Fibroblast of skin of abdomen (primary cell): Measurements from ENCODE around the gene FEN1.

Experiments used
- DNase-seq: peaks from one replicate; pipeline ENCODE4 v3.0.0-alpha.2; 2013

Gene FEN1

GRCh38 chr11:61795876-61796526 is 3.3 kb downstream of the FEN1 start:
- no peak for DNase-seq

DNA sequence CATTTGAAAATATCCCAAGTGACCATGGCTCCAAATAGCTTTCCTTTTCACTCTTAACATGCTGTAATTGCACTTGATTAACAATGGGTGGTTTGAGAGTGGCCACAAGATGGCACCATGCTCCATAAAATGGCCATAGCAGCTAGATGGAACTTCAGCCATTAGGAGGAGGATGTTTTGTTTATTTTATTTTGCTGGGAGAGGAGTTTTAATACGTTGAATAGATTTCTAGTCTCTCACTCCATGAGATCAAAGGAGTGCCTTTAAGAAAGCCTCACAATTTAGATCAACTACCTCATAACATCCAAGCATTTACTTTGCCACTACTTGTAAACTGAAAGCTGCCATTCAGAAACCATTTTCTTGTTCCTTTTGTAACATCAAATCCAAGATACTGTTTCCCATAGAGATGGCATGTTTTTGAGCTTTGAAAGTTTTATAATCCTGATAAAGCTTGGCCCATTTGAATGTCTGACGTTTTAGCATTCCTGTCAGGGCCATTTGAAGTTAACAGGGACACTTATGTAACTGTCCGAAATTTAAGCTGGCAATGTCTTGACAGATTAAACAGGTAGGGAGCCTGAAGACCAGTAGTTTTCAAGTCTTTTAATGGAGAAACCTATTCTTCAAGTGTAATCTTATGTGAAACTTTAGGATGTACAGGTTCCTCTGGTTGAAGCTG is 4.7 kb downstream of the FEN1 start:
- DNase-seq: peak; percentile 74

DNA sequence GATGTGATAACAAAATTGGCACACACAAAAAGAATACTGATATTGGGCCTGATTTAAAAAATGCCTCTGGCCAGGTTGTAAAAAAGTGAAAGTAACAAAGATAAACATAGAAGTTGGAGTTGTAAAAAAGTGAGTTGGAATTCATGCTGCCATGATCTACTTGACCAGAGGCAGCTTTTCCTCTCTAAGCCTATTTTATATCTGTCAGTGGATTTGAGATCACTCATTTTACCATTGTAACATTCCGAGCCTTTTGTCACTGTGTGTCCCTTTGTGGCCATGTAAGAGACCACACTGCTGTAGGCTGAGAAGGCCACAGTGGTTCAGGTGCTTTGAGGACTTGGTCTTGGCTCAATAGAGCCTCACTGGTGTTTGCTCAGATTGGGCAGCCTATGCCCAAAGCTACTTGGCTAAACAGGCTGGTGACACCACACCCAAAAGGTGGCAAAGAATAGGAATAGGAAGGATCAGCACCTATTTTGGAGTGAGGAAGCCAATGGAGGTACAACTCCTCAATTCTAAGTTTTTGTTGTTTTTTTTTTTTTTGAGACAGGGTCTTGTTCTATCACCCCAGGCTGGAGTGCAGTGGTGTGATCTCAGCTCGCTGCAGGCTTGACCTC is 7.1 kb downstream of the FEN1 start:
- DNase-seq: no peak

GRCh38 chr11:61800331-61801281 is 7.9 kb downstream of the FEN1 start:
- DNase-seq: no peak

DNA sequence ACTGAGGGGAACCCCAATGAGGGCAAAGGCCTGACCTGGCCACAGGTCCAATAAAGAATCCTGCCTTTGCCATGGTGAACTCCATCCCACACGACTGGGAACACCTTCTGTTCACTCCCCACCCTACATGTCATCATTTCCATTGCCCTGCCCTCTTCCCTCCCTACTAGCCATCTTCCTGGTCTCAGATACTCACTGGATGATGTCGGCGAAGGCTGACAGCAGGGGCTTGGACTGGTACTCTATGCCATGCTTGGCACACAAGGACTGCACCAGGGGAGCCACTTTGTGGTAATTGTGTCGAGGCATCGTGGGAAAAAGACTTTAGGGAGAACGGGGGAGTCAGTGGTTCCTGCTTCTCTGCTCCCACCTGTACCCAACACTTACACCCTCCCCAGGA is 9.9 kb downstream of the FEN1 start:
- DNase-seq: no peak

DNA sequence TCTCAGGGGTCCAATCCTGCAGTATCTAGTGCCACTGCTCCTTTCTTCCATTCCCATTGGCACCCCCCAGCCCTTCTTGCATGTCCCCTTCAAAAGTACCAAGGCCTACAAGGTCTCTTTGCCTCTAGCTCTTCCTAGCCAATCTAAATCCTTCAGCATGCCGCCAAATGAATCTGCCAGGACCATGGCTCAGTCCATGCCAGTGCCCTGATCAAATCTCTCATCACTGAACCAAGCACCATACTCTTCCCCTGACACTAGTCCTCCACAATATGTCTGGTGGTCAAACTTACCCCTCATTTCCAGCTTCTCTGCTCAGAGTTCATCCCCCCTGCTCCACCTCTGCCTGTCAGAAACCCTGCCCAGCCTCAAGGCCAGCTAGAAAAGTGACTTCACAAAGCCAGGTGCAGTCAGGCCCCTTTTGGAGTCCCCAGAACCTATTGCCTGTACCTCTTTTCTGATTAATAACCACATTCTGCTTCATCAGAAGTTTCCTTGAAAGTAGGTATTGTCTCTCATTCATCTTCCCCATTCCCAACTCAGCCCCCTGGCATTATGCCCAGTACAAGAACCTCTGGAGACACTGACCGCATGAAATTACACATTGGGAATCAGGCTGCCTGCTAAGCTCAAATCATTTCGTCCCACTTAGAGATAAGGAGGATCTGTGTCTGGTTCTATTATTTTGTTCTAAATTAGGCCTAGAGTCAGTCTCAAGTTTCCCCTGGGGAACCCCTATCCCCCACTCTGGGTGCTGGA is 11.4 kb downstream of the FEN1 start:
- DNase-seq: peak; percentile 10

DNA sequence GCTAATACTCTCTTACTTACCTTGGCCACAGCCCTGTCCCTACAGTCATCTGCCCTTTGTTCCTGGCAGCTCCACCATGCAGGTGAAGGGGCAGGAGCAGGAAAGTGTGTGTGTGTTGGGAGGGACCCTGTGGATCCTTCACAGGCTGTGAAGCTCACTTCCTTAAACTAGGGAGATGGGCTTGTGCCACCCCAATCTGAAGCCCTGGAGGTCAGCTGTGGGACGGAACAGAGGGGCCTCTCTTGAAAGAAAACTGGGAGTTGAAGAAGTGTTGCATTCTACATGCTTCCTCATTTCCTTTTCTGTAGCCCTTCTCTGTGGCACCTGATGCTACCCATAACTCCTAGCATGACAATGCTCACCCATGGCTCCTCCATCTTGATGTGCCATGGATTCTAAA is 12.4 kb downstream of the FEN1 start:
- no peak for DNase-seq

GRCh38 chr11:61806785-61807184 is 14.1 kb downstream of the FEN1 start:
- DNase-seq: no peak

GRCh38 chr11:61810671-61811175 is 18.0 kb downstream of the FEN1 start:
- DNase-seq: no peak

- no peak for DNase-seq
These were observed 19.1 kb downstream of the FEN1 start for GRCh38 chr11:61811831-61812230.

GRCh38 chr11:61812736-61813411 is 20.2 kb downstream of the FEN1 start:
- no peak for DNase-seq

GRCh38 chr11:61814247-61814957 is 21.7 kb downstream of the FEN1 start:
- DNase-seq: peak; percentile 26

GRCh38 chr11:61814958-61815789 is 22.5 kb downstream of the FEN1 start:
- peak; percentile 91 for DNase-seq

- DNase-seq: peak; percentile 59
These were observed 23.4 kb downstream of the FEN1 start for GRCh38 chr11:61815790-61816735.

GRCh38 chr11:61816736-61817455 is 24.2 kb downstream of the FEN1 start, which contains the start of gene FADS1:
Gene FADS1, minus strand, starts transcription at chr11:61817003. Its CDS starts 74 bp downstream, at chr11:61816929.
- peak; percentile 94 for DNase-seq

DNA sequence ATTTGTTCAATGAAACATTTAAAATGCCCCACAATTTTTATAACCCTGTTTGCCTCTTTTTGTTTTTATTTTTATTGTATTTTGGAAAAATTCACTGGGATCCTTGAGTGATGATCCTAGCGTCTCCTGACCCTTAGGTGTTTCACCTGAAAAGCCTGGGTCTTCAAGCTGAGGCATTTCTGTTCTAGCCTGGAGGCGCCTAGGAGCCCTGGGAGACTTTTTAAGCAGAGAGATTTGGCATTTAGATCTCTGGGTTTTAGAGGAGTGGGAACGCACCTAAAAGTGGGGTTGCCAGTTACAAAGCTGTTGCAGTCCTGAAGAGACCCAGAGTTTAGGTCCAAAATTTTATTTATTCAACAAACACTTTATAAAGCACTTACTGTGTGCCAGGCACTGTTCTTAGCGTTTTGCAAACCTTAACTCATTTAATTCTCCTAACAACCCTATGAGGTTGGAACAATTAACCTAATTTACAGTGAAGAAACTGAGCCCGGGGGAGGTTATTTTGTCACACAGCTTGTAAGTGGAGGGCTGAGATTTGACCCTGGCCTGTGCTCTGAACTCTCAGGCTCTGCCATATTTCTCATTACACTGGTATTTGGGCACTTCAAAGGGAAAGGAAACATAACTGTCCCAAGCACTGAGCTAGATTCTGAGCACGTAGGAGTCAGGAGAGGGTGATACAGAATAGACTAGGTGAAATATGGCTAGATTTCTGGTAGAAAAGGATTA is 24.9 kb downstream of the FEN1 start:
- no peak for DNase-seq

DNA sequence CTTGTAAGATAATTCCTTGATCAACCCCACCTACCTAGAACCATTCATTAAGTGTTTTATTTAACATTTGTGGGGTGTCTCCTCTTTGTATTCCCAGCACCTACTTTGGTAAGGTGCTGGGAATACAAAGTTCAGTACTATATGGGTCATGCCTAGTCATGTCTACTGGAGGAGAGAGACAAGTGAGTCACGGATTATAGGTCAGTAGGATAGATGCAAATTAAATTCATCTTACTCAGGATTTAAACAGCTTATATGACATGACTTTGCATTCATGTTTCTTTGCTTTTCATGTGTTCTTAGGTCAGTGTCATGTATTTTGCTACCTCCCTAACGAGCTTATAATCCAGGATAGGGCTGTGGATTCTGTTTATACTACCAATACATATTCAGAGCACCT is 27.5 kb downstream of the FEN1 start:
- DNase-seq: peak; percentile 25
